Liver (tissue), 3 donors: Measurements from ENCODE around the gene TPBGL.

Source experiments
- CTCF ChIP-seq: fragments of 150-350 bp; IDR thresholded peaks from 2 replicates; pipeline ENCODE4 v1.5.1; 2017; ENCODE audit warnings: improper control_type of control experiment, low read depth, low read length; ENCODE audit not compliant: missing input control
- EGR1 ChIP-seq, 2 donors: IDR thresholded peaks; 2 replicates each; pipeline ENCODE4 v1.6.1; 2016 to 2018; ENCODE audit warnings: antibody characterized with exemption in 2 of 2, low read depth in 2 of 2
- FOXA1 ChIP-seq: IDR thresholded peaks from 2 replicates; pipeline ENCODE4 v1.6.1; 2016; ENCODE audit warnings: antibody characterized with exemption
- GABPA ChIP-seq, 2 donors: IDR thresholded peaks in 1 of 2; conservative IDR thresholded peaks in 1 of 2; 2 replicates each; pipeline ENCODE4 v1.6.1; 2016; ENCODE audit warnings: antibody characterized with exemption in 2 of 2, mild to moderate bottlenecking in 1 of 2, moderate library complexity in 1 of 2
- JUND ChIP-seq, 2 donors: IDR thresholded peaks; 2 replicates each; pipeline ENCODE4 v1.6.1; 2016; ENCODE audit warnings: antibody characterized with exemption in 2 of 2
- RAD21 ChIP-seq, 2 donors: IDR thresholded peaks; 2 replicates each; pipeline ENCODE4 v1.6.1; 2016; ENCODE audit warnings: antibody characterized with exemption in 2 of 2, mild to moderate bottlenecking in 2 of 2
- REST ChIP-seq: IDR thresholded peaks from 2 replicates; pipeline ENCODE4 v1.6.1; 2016; ENCODE audit warnings: antibody characterized with exemption, mild to moderate bottlenecking
- RXRA ChIP-seq, 2 donors: IDR thresholded peaks; 2 replicates each; pipeline ENCODE4 v1.6.1; 2017 to 2018; ENCODE audit warnings: antibody characterized with exemption in 2 of 2, mild to moderate bottlenecking in 1 of 2
- TAF1 ChIP-seq: conservative IDR thresholded peaks from 2 replicates; pipeline ENCODE4 v1.6.1; 2016; ENCODE audit warnings: antibody characterized with exemption, mild to moderate bottlenecking
- YY1 ChIP-seq: IDR thresholded peaks from 2 replicates; pipeline ENCODE4 v1.6.1; 2016; ENCODE audit warnings: antibody characterized with exemption, mild to moderate bottlenecking
- TF ChIP-seq, protein P1 (sequence below): IDR thresholded peaks from 2 replicates; pipeline ENCODE4 v1.6.1; 2016; ENCODE audit warnings: antibody characterized with exemption
- donor health status: healthy.
- donor health status: healthy.

- TF ChIP-seq CTCF (no peak), RXRA (IDR thresholded peaks at IDR 0.05) (no peak), RAD21 (IDR thresholded peaks at IDR 0.05) (no peak), TAF1 (no peak), FOXA1 (no peak), JUND (IDR thresholded peaks at IDR 0.05) (no peak), GABPA (IDR thresholded peaks at IDR 0.05 in 1 of 2, conservative IDR thresholded peaks at IDR 0.05 in 1 of 2) (no peak), REST (no peak), EGR1 (IDR thresholded peaks at IDR 0.05; ENCODE audit: low read depth in 2 of 2) (no peak), YY1 (no peak)
- TF ChIP-seq, protein P1, sequence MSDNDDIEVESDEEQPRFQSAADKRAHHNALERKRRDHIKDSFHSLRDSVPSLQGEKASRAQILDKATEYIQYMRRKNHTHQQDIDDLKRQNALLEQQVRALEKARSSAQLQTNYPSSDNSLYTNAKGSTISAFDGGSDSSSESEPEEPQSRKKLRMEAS, result no peak
Observed at GRCh38 chr11:75244052-75244814, 3.7 kb downstream of the TPBGL start.
